SK-N-SH (cell line): ENCODE results near the gene IGLON5.

Experiments used
- CHD2 ChIP-seq: fragments of 150-350 bp; IDR thresholded peaks from 2 replicates; pipeline ENCODE4 v1.6.1; 2018; ENCODE audit warnings: low read length; ENCODE audit not compliant: partially characterized antibody
- CTCF ChIP-seq: fragments of 200-600 bp; sonication (generic); IDR thresholded peaks from 2 replicates; pipeline ENCODE4 v1.6.1; 2017; ENCODE audit warnings: antibody characterized with exemption, mild to moderate bottlenecking, moderate library complexity
- EP300 ChIP-seq, 2 experiments: IDR thresholded peaks; 2 replicates each; pipeline versions ENCODE4 v1.4.0 to v1.6.1; 2012; ENCODE audit warnings: borderline replicate concordance in 1 of 2, low read depth in 1 of 2, low read length in 1 of 2
- EZH2phosphoT487 ChIP-seq: fragments of 200-600 bp; sonication (generic); IDR thresholded peaks from 2 replicates; pipeline ENCODE4 v1.6.1; 2017; ENCODE audit warnings: low read depth, mixed run types, mild to moderate bottlenecking, antibody characterized with exemption, moderate library complexity, borderline replicate concordance
- FOXM1 ChIP-seq: IDR thresholded peaks from 2 replicates; pipeline ENCODE4 v1.4.0; 2012; ENCODE audit warnings: low read depth, mild to moderate bottlenecking
- TAF1 ChIP-seq: IDR thresholded peaks from 2 replicates; pipeline ENCODE4 v1.6.1; 2012; ENCODE audit warnings: low read depth, mild to moderate bottlenecking, low read length, moderate library complexity, borderline replicate concordance
- TF ChIP-seq, protein P1 (sequence below): IDR thresholded peaks from 2 replicates; pipeline ENCODE4 v1.6.1; 2012; ENCODE audit warnings: mild to moderate bottlenecking, low read depth, low read length, moderate library complexity
- TF ChIP-seq, protein P2 (sequence below): IDR thresholded peaks from 2 replicates; pipeline ENCODE4 v1.4.0; 2012; ENCODE audit warnings: low read depth

DNA sequence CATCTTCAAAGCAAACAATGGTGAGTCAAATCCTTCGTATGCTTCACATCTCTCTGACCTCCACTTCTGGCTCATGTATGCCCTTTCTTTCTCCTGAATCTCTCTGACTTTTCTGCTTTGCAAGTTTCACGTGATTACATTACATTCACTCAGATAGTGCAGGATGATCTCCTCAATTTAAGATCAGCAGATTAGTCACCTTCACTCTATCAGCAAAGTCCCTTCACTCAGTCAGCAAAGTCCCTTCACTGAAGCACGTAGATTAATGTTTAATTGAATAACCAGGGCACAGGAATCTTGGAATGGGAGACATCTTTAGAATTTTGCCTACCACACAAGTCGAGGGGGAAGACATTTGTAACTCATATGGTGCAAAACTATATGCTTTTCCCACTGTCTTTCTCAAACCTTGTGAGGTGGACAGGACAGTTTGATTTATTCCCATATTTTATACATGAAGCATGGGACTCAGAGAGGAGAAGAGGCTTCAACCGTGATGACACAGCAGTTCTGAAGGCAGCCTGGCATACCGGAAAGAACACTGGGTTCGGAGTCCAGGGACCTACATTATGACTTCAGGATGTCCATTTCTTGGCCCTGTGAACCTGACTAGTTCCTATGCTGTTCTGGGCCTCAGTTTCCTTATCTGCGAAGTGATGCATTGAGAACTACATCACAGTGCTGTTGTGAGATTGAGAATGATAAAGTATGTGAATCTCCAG is 37.2 kb upstream of the IGLON5 start:
- TF ChIP-seq CTCF (no peak), CHD2 (no peak), TAF1 (no peak), FOXM1 (no peak), EZH2phosphoT487 (no peak), EP300 (IDR thresholded peaks at IDR 0.05; ENCODE audit: borderline replicate concordance in 1 of 2, low read depth in 1 of 2, low read length in 1 of 2) (no peak)
- TF ChIP-seq, protein P1, sequence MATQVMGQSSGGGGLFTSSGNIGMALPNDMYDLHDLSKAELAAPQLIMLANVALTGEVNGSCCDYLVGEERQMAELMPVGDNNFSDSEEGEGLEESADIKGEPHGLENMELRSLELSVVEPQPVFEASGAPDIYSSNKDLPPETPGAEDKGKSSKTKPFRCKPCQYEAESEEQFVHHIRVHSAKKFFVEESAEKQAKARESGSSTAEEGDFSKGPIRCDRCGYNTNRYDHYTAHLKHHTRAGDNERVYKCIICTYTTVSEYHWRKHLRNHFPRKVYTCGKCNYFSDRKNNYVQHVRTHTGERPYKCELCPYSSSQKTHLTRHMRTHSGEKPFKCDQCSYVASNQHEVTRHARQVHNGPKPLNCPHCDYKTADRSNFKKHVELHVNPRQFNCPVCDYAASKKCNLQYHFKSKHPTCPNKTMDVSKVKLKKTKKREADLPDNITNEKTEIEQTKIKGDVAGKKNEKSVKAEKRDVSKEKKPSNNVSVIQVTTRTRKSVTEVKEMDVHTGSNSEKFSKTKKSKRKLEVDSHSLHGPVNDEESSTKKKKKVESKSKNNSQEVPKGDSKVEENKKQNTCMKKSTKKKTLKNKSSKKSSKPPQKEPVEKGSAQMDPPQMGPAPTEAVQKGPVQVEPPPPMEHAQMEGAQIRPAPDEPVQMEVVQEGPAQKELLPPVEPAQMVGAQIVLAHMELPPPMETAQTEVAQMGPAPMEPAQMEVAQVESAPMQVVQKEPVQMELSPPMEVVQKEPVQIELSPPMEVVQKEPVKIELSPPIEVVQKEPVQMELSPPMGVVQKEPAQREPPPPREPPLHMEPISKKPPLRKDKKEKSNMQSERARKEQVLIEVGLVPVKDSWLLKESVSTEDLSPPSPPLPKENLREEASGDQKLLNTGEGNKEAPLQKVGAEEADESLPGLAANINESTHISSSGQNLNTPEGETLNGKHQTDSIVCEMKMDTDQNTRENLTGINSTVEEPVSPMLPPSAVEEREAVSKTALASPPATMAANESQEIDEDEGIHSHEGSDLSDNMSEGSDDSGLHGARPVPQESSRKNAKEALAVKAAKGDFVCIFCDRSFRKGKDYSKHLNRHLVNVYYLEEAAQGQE, result no peak
- TF ChIP-seq, protein P2, sequence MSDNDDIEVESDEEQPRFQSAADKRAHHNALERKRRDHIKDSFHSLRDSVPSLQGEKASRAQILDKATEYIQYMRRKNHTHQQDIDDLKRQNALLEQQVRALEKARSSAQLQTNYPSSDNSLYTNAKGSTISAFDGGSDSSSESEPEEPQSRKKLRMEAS, result no peak
